ENCODE results near the gene ATXN3. TPM values are rescaled to one million over a fixed set of nuclear protein-coding genes. Genes with fewer than 3 reads are reported as not detected.

The ATXN3 gene
- 37.1 and 41.8 TPM in 2 replicates for polyA plus RNA-seq (2011; rRNA removed)
- polyA plus RNA-seq (2012; cell fraction: cytosol; rRNA removed), result 6.6 and 8.4 TPM in 2 replicates
- polyA plus RNA-seq (2012; cell fraction: nucleus; rRNA removed), result 4.2 and 7.7 TPM in 2 replicates
- 23.8 to 25.2 TPM (median 24.4 TPM) in 3 replicates for polyA plus RNA-seq (2017; fragmentation: RNase III; extraction: RNeasy Plus Mini Kit Qiagen cat#74134 plus additional on column Dnase treatment)
- 7.4 and 12.3 TPM in 2 replicates for polyA minus RNA-seq (2011; rRNA and poly(A)+ RNA removed)

DNA sequence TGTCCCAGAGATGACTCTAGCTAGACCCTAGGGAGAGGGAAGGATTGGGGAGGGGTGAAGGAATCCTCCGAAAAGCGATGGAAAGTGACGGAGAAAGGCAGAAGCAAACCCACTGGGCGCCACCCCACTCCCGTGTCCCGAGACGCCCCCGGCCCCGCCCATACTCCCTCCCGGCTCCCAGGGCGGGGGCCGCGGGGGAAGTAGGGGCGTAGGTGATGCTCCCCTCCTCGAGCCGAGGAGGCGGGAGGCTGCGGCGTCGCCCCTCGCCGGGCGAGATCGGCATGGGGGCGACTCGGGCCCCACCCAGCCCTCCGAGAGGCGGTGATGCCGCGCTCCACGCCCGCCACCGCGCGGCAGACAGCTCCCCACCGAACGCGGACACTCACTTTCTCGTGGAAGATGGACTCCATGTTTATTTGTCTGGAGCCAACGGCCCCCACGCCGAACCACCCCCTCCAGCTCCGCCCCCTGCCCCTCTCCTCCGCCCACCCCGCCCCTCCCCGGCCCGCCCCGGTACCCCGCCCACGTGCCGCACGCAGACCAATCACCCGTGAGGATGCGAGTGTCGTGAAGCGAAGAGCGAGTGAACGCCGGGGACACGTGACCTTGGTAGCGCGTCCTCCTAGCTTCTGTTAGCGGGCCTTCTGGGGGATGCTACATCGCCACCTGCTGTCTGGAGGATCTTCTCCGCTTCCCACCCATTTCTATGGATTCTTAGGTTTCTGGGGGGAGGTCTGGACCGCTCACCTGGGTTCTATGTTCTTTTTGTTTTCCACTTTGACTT lies at the start of gene ATXN3:
TSS of gene ATXN3 (minus strand) at position 440 of the 784 bp plus-strand sequence. CDS start at position 410, 30 bp downstream.
- ChIA-PET CTCF (interaction anchor here (0.6 to 4.6 kb wide), 22 partner anchors 13 to 621 kb away, joined by 3 to 99 read pairs (median 3); partner anchors contain the start of genes CPSF2, NDUFB1 and TRIP11), POLR2A (interaction anchor here (0.7 to 3.0 kb wide), 8 partner anchors 10 to 688 kb away, joined by 3 to 60 read pairs (median 4); partner anchors contain the start of genes CPSF2, GOLGA5, NDUFB1 and TRIP11)
- peak within 1 kb of the TSS; percentile 75 for H3K4me3 ChIP-seq
- ATAC-seq (peak; percentile 91 to 96), FAIRE-seq (peak; percentile 63), DNase-seq (ENCODE audit: low read depth in 1 of 2, low spot score in 1 of 2) (peak; percentile 98 to 99)
- H3K4me1 ChIP-seq, result peaks cover 23% of the 10 kb centered on the region
- WGBS (ENCODE audit: missing lambda C conversion rate), result 1% methylated on average over 28 of the region's 66 CpGs
- peak within 1 kb of the TSS; percentile 89 to 96 for H3K27ac ChIP-seq
- H3K9me3 ChIP-seq, result no peaks in the 10 kb centered on the region
- H3K4me2 ChIP-seq, result peak within 1 kb of the TSS; percentile 81
- TF ChIP-seq CHD2 (IDR thresholded peaks at IDR 0.05; ENCODE audit: low read length, partially characterized antibody) (no peak), RFX5 (IDR thresholded peaks at IDR 0.05) (no peak), RAD21 (conservative IDR thresholded peaks at IDR 0.05 in 1 of 2, IDR thresholded peaks at IDR 0.05 in 1 of 2) (0 out of 5 replicates have a peak, but pooled peaks of 1 of the 2 experiments have one; percentile 28), KDM5A (IDR thresholded peaks at IDR 0.05) (no peak), GATA3 (IDR thresholded peaks at IDR 0.05; ENCODE audit: borderline replicate concordance) (no peak), HDAC2 (IDR thresholded peaks at IDR 0.05) (no peak), NFE2L2 (conservative IDR thresholded peaks at IDR 0.05; ENCODE audit: low read length) (no peak), FOXS1 (CRISPR knock-in tag; IDR thresholded peaks at IDR 0.05) (no peak), RCOR1 (IDR thresholded peaks at IDR 0.05; ENCODE audit: low read depth, low read length) (no peak), TFCP2L1 (CRISPR knock-in tag; IDR thresholded peaks at IDR 0.05) (no peak; the same call in 1 of the 2 replicates), NPAS2 (CRISPR knock-in tag; IDR thresholded peaks at IDR 0.05; ENCODE audit: borderline replicate concordance) (no peak), MAZ (IDR thresholded peaks at IDR 0.05; ENCODE audit: borderline replicate concordance, low read depth, low read length) (peak; percentile 64; the same call in 1 of the 2 replicates), JUN (IDR thresholded peaks at IDR 0.05) (peak; percentile 40 to 87; a peak in 3 of 5 replicates), PHF8 (IDR thresholded peaks at IDR 0.05; ENCODE audit: borderline replicate concordance, low read depth) (peak; percentile 84), FOSL2 (IDR thresholded peaks at IDR 0.05) (no peak), FOSL2 (CRISPR knock-in tag; IDR thresholded peaks at IDR 0.05) (no peak), BHLHE40 (IDR thresholded peaks at IDR 0.05; ENCODE audit: low read depth, low read length) (no peak), HOXA7 (CRISPR knock-in tag; IDR thresholded peaks at IDR 0.05) (no peak)
- TF ChIP-seq, protein P1, sequence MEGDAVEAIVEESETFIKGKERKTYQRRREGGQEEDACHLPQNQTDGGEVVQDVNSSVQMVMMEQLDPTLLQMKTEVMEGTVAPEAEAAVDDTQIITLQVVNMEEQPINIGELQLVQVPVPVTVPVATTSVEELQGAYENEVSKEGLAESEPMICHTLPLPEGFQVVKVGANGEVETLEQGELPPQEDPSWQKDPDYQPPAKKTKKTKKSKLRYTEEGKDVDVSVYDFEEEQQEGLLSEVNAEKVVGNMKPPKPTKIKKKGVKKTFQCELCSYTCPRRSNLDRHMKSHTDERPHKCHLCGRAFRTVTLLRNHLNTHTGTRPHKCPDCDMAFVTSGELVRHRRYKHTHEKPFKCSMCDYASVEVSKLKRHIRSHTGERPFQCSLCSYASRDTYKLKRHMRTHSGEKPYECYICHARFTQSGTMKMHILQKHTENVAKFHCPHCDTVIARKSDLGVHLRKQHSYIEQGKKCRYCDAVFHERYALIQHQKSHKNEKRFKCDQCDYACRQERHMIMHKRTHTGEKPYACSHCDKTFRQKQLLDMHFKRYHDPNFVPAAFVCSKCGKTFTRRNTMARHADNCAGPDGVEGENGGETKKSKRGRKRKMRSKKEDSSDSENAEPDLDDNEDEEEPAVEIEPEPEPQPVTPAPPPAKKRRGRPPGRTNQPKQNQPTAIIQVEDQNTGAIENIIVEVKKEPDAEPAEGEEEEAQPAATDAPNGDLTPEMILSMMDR (IDR thresholded peaks at IDR 0.05), result peak; percentile 74
- TF ChIP-seq, protein P2, sequence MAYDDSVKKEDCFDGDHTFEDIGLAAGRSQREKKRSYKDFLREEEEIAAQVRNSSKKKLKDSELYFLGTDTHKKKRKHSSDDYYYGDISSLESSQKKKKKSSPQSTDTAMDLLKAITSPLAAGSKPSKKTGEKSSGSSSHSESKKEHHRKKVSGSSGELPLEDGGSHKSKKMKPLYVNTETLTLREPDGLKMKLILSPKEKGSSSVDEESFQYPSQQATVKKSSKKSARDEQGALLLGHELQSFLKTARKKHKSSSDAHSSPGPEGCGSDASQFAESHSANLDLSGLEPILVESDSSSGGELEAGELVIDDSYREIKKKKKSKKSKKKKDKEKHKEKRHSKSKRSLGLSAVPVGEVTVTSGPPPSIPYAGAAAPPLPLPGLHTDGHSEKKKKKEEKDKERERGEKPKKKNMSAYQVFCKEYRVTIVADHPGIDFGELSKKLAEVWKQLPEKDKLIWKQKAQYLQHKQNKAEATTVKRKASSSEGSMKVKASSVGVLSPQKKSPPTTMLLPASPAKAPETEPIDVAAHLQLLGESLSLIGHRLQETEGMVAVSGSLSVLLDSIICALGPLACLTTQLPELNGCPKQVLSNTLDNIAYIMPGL (CRISPR knock-in tag; IDR thresholded peaks at IDR 0.05; ENCODE audit: borderline replicate concordance), result no peak
- TF ChIP-seq, protein P3, sequence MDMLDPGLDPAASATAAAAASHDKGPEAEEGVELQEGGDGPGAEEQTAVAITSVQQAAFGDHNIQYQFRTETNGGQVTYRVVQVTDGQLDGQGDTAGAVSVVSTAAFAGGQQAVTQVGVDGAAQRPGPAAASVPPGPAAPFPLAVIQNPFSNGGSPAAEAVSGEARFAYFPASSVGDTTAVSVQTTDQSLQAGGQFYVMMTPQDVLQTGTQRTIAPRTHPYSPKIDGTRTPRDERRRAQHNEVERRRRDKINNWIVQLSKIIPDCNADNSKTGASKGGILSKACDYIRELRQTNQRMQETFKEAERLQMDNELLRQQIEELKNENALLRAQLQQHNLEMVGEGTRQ (IDR thresholded peaks at IDR 0.05), result peak; percentile 98
- TF ChIP-seq, protein P4, sequence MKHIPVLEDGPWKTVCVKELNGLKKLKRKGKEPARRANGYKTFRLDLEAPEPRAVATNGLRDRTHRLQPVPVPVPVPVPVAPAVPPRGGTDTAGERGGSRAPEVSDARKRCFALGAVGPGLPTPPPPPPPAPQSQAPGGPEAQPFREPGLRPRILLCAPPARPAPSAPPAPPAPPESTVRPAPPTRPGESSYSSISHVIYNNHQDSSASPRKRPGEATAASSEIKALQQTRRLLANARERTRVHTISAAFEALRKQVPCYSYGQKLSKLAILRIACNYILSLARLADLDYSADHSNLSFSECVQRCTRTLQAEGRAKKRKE (CRISPR knock-in tag; IDR thresholded peaks at IDR 0.05; ENCODE audit: low read depth), result no peak
- TF ChIP-seq, protein P5, sequence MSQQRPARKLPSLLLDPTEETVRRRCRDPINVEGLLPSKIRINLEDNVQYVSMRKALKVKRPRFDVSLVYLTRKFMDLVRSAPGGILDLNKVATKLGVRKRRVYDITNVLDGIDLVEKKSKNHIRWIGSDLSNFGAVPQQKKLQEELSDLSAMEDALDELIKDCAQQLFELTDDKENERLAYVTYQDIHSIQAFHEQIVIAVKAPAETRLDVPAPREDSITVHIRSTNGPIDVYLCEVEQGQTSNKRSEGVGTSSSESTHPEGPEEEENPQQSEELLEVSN (IDR thresholded peaks at IDR 0.05; ENCODE audit: borderline replicate concordance, low read depth), result no peak
- TF ChIP-seq, protein P6, sequence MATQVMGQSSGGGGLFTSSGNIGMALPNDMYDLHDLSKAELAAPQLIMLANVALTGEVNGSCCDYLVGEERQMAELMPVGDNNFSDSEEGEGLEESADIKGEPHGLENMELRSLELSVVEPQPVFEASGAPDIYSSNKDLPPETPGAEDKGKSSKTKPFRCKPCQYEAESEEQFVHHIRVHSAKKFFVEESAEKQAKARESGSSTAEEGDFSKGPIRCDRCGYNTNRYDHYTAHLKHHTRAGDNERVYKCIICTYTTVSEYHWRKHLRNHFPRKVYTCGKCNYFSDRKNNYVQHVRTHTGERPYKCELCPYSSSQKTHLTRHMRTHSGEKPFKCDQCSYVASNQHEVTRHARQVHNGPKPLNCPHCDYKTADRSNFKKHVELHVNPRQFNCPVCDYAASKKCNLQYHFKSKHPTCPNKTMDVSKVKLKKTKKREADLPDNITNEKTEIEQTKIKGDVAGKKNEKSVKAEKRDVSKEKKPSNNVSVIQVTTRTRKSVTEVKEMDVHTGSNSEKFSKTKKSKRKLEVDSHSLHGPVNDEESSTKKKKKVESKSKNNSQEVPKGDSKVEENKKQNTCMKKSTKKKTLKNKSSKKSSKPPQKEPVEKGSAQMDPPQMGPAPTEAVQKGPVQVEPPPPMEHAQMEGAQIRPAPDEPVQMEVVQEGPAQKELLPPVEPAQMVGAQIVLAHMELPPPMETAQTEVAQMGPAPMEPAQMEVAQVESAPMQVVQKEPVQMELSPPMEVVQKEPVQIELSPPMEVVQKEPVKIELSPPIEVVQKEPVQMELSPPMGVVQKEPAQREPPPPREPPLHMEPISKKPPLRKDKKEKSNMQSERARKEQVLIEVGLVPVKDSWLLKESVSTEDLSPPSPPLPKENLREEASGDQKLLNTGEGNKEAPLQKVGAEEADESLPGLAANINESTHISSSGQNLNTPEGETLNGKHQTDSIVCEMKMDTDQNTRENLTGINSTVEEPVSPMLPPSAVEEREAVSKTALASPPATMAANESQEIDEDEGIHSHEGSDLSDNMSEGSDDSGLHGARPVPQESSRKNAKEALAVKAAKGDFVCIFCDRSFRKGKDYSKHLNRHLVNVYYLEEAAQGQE (IDR thresholded peaks at IDR 0.05), result no peak
- TF ChIP-seq, protein P7, sequence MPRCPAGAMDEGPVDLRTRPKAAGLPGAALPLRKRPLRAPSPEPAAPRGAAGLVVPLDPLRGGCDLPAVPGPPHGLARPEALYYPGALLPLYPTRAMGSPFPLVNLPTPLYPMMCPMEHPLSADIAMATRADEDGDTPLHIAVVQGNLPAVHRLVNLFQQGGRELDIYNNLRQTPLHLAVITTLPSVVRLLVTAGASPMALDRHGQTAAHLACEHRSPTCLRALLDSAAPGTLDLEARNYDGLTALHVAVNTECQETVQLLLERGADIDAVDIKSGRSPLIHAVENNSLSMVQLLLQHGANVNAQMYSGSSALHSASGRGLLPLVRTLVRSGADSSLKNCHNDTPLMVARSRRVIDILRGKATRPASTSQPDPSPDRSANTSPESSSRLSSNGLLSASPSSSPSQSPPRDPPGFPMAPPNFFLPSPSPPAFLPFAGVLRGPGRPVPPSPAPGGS (IDR thresholded peaks at IDR 0.05), result peak; percentile 82
- TF ChIP-seq, protein P8, sequence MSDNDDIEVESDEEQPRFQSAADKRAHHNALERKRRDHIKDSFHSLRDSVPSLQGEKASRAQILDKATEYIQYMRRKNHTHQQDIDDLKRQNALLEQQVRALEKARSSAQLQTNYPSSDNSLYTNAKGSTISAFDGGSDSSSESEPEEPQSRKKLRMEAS (IDR thresholded peaks at IDR 0.05), result peak; percentile 64

Measured in A549 (cell line).